ENCODE measurements around the gene NME3.

GRCh38 chr16:1751946-1752345 is 19.4 kb downstream of the NME3 start:
- TF ChIP-seq CTCF (conservative IDR thresholded peaks at IDR 0.05) (no peak), EZH2 (IDR thresholded peaks at IDR 0.05; ENCODE audit: low read depth) (no peak)
